ENCODE measurements around the gene C14orf119. TPM values are rescaled to one million over a fixed set of nuclear protein-coding genes. Genes with fewer than 3 reads are reported as not detected.

Gene C14orf119
- total and polyA plus RNA-seq, 12 donors, result 23.9 to 206 (median 51.8) TPM

GRCh38 chr14:23137192-23137812 lies 42.0 kb downstream of the C14orf119 start:
- H3K9me3 ChIP-seq (replicated peaks in 1 of 3), result no peaks in the 10 kb centered on the region
- H3K27ac ChIP-seq, result no peak overlapping the region
- peaks cover 0 to 39% of the 10 kb centered on the region in 2 donors for H3K36me3 ChIP-seq (replicated peaks in 1 of 2)
- DNase-seq, result no peak
- WGBS, 4 donors, result 90 to 92% (median 91%) methylated on average over 9 to 11 of the region's 11 CpGs
- H3K4me3 ChIP-seq, result no peak overlapping the region
- H3K27me3 ChIP-seq, result no peaks in the 10 kb centered on the region
- TF ChIP-seq CTCF (IDR thresholded peaks at IDR 0.05) (no peak), POLR2A (IDR thresholded peaks at IDR 0.05) (no peak)
- H3K4me1 ChIP-seq (replicated peaks in 1 of 2), result no peaks in the 10 kb centered on the region
- intact Hi-C loops (cut with DNase I), result no loop called here

- TF ChIP-seq POLR2A (IDR thresholded peaks at IDR 0.05) (no peak), CTCF (IDR thresholded peaks at IDR 0.05) (no peak)
- Histone ChIP-seq H3K9me3 (replicated peaks in 1 of 3) (no peaks in the 10 kb centered on the region), H3K36me3 (replicated peaks in 1 of 2) (peaks cover 0 to 39% of the 10 kb centered on the region in 2 donors), H3K4me3 (no peak overlapping the region), H3K27me3 (no peaks in the 10 kb centered on the region), H3K27ac (no peak overlapping the region), H3K4me1 (replicated peaks in 1 of 2) (no peaks in the 10 kb centered on the region)
- 85 to 94% (median 90%) methylated on average over 6 of the region's 6 CpGs for WGBS, 4 donors
- DNase-seq, result no peak
- intact Hi-C loops (cut with DNase I), result no loop called here
These were observed 42.7 kb downstream of the C14orf119 start for GRCh38 chr14:23137813-23138535.

- no peak for TF ChIP-seq CTCF (IDR thresholded peaks at IDR 0.05)
- no peak for TF ChIP-seq POLR2A (IDR thresholded peaks at IDR 0.05)
- Histone ChIP-seq H3K4me3 (no peak overlapping the region), H3K4me1 (replicated peaks in 1 of 2) (no peaks in the 10 kb centered on the region), H3K36me3 (replicated peaks in 1 of 2) (peaks cover 0 to 39% of the 10 kb centered on the region in 2 donors), H3K27me3 (no peaks in the 10 kb centered on the region), H3K27ac (no peak overlapping the region), H3K9me3 (replicated peaks in 1 of 3) (no peaks in the 10 kb centered on the region)
- DNase-seq, result no peak
- intact Hi-C loops (cut with DNase I), result no loop called here
- 87 to 98% (median 90%) methylated on average over 2 of the region's 2 CpGs for WGBS, 4 donors
These were observed 44.6 kb downstream of the C14orf119 start for GRCh38 chr14:23139874-23140273.

GRCh38 chr14:23140371-23140770 lies 45.1 kb downstream of the C14orf119 start:
- Histone ChIP-seq H3K4me1 (replicated peaks in 1 of 2) (no peaks in the 10 kb centered on the region), H3K36me3 (replicated peaks in 1 of 2) (peaks cover 0 to 39% of the 10 kb centered on the region in 2 donors), H3K27ac (no peak overlapping the region), H3K9me3 (replicated peaks in 1 of 3) (no peaks in the 10 kb centered on the region), H3K4me3 (no peak overlapping the region), H3K27me3 (no peaks in the 10 kb centered on the region)
- DNase-seq, result no peak
- no peak for TF ChIP-seq CTCF (IDR thresholded peaks at IDR 0.05)
- TF ChIP-seq POLR2A (IDR thresholded peaks at IDR 0.05), result no peak
- 88 to 96% (median 94%) methylated on average over 6 of the region's 6 CpGs for WGBS, 4 donors
- intact Hi-C loops (cut with DNase I), result no loop called here

Measured in adrenal gland (tissue), 12 donors.